Vagina (tissue), 2 donors: ENCODE measurements around the gene FNDC10.

Experiments used
- POLR2A ChIP-seq, 2 donors: fragments of 450-650 bp; IDR thresholded peaks; one replicate each; pipeline ENCODE4 v1.6.1; 2017; ENCODE audit warnings: antibody characterized with exemption in 2 of 2, mild to moderate bottlenecking in 2 of 2, moderate library complexity in 2 of 2
- POLR2AphosphoS5 ChIP-seq, 2 donors: sonication (generic); formaldehyde crosslinking; IDR thresholded peaks; one replicate each; pipeline ENCODE4 v1.9.0; 2017; ENCODE audit warnings: antibody characterized with exemption in 2 of 2, mild to moderate bottlenecking in 2 of 2, low read depth in 1 of 2; ENCODE audit not compliant: insufficient read depth in 1 of 2

GRCh38 chr1:1567891-1568291 lies 32.0 kb downstream of the FNDC10 start:
- no peak for TF ChIP-seq POLR2A (IDR thresholded peaks at IDR 0.05)
- no peak for TF ChIP-seq POLR2AphosphoS5 (IDR thresholded peaks at IDR 0.05; ENCODE audit: insufficient read depth in 1 of 2, low read depth in 1 of 2)
